Bladder microvascular endothelial cell (primary cell): ENCODE data around the gene SH3BGRL. TPM values are rescaled to one million over a fixed set of nuclear protein-coding genes. Genes with fewer than 3 reads are reported as not detected.

Experiments used
- total RNA-seq: library from RNA; depleted of rRNA; stranded (reverse); fragments of >200 nt; gene quantifications from 2 replicates; pipeline ENCODE4 v1.2.3, GENCODE V29; 2014

Gene SH3BGRL
- 25.7 and 36.7 TPM in 2 replicates for total RNA-seq

GRCh38 chrX:81201671-81202455, at the start of gene SH3BGRL, which contains the start of gene HMGN5:
Gene SH3BGRL, plus strand, starts transcription at chrX:81202102. Its CDS starts 99 bp downstream, at chrX:81202201.
Gene HMGN5, minus strand, starts transcription at chrX:81201913. Its CDS starts 80,364 bp downstream, at chrX:81121549.

Other genes starting within 250 kb of the SH3BGRL start
- gene HMGN5, start 189 bp upstream of the SH3BGRL start, total RNA-seq, result 0.65 and 1.2 TPM in 2 replicates